Loucy (cell line): ENCODE measurements around the gene TNFAIP3.
"Not testable (repeated sequence)": the region's sequence is repeated elsewhere in the genome, so short reads cannot be mapped to it uniquely, and the experiment has no call there.

Source experiments
- H2AFZ ChIP-seq: fragments of 200-600 bp; sonication (generic); 2 replicates; pipeline ENCODE4 v1.6.0; 2016; ENCODE audit warnings: antibody characterized with exemption, mild to moderate bottlenecking, low read length, moderate library complexity
- H3F3A ChIP-seq: fragments of 200-600 bp; 2 replicates; pipeline ENCODE4 v1.6.0; 2016; ENCODE audit warnings: antibody characterized with exemption, low read depth, mild to moderate bottlenecking
- H3K27me3 ChIP-seq: fragments of 200-600 bp; sonication (generic); 2 replicates; pipeline ENCODE4 v1.6.1; 2014; ENCODE audit warnings: low read length, mild to moderate bottlenecking; ENCODE audit not compliant: insufficient read depth, poor library complexity, severe bottlenecking
- H3K36me3 ChIP-seq: fragments of 200-600 bp; sonication (generic); 2 replicates; pipeline ENCODE4 v1.6.1; 2016; ENCODE audit warnings: low read length; ENCODE audit not compliant: insufficient read depth
- H3K4me1 ChIP-seq: fragments of 200-600 bp; sonication (generic); 2 replicates; pipeline ENCODE4 v1.5.1; 2014; ENCODE audit warnings: low read length, mild to moderate bottlenecking; ENCODE audit not compliant: insufficient read depth, poor library complexity, severe bottlenecking
- H3K4me2 ChIP-seq: fragments of 200-600 bp; sonication (generic); 2 replicates; pipeline ENCODE4 v1.6.0; 2014; ENCODE audit warnings: antibody characterized with exemption, low read length, low read depth, mild to moderate bottlenecking; ENCODE audit not compliant: poor library complexity, severe bottlenecking
- H3K4me3 ChIP-seq: fragments of 200-600 bp; sonication (generic); 2 replicates; pipeline ENCODE4 v1.5.1; 2014; ENCODE audit warnings: low read length, mild to moderate bottlenecking, mixed read lengths; ENCODE audit not compliant: poor library complexity, severe bottlenecking
- H3K79me2 ChIP-seq: fragments of 200-600 bp; sonication (generic); 2 replicates; pipeline ENCODE4 v1.6.1; 2014; ENCODE audit warnings: low read length; ENCODE audit not compliant: insufficient read depth
- H3K9ac ChIP-seq: fragments of 200-600 bp; sonication (generic); 2 replicates; pipeline ENCODE4 v1.6.0; 2014; ENCODE audit warnings: mild to moderate bottlenecking, low read depth, low read length, moderate library complexity; ENCODE audit not compliant: poor library complexity, severe bottlenecking
- H3K9me2 ChIP-seq: fragments of 200-600 bp; sonication (generic); replicated peaks from 2 replicates; pipeline ENCODE4 v1.6.1; 2016; ENCODE audit warnings: low read depth, low read length, mixed read lengths
- H3K9me3 ChIP-seq: fragments of 200-600 bp; sonication (generic); 2 replicates; pipeline ENCODE4 v1.6.1; 2014; ENCODE audit warnings: mild to moderate bottlenecking, antibody characterized with exemption, low read length, low read depth; ENCODE audit not compliant: insufficient read depth
- H4K20me1 ChIP-seq: fragments of 200-600 bp; sonication (generic); 2 replicates; pipeline ENCODE4 v1.6.0; 2014; ENCODE audit warnings: antibody characterized with exemption, low read length, mild to moderate bottlenecking; ENCODE audit not compliant: insufficient read depth, poor library complexity, severe bottlenecking
- CTCF ChIP-seq: fragments of 200-600 bp; sonication (generic); conservative IDR thresholded peaks from 2 replicates; pipeline ENCODE4 v1.5.1; 2014; ENCODE audit warnings: mild to moderate bottlenecking, antibody characterized with exemption, low read length
- EZH2phosphoT487 ChIP-seq: fragments of 200-600 bp; IDR thresholded peaks from 2 replicates; pipeline ENCODE4 v1.6.1; 2018; ENCODE audit warnings: antibody characterized with exemption, mild to moderate bottlenecking, moderate library complexity, borderline replicate concordance

The TNFAIP3 gene

GRCh38 chr6:137840252-137840651, 26.8 kb upstream of the TNFAIP3 start:
- TF ChIP-seq EZH2phosphoT487 (no peak), CTCF (no peak)
- H2AFZ ChIP-seq: no peak overlapping the region
- H3K9me2 ChIP-seq: no peaks in the 10 kb centered on the region
- H3K4me3 ChIP-seq: no peak overlapping the region
- no peak overlapping the region for H3K9ac ChIP-seq
- H3K79me2 ChIP-seq: no peaks in the 10 kb centered on the region
- no peaks in the 10 kb centered on the region for H3K27me3 ChIP-seq
- H3F3A ChIP-seq: no peaks in the 10 kb centered on the region
- no peaks in the 10 kb centered on the region for H4K20me1 ChIP-seq
- peaks cover 13% of the 10 kb centered on the region; the same call in 1 of the 2 replicates for H3K9me3 ChIP-seq
- H3K36me3 ChIP-seq: no peaks in the 10 kb centered on the region
- H3K4me1 ChIP-seq: peaks cover 3% of the 10 kb centered on the region
- H3K4me2 ChIP-seq: no peak overlapping the region

- no peaks in the 10 kb centered on the region for H3K9me2 ChIP-seq
- no peak overlapping the region for H3K4me2 ChIP-seq
- peaks cover 3% of the 10 kb centered on the region for H3K4me1 ChIP-seq
- no peak overlapping the region for H2AFZ ChIP-seq
- peaks cover 13% of the 10 kb centered on the region; the same call in 1 of the 2 replicates for H3K9me3 ChIP-seq
- no peaks in the 10 kb centered on the region for H3K36me3 ChIP-seq
- no peak overlapping the region for H3K9ac ChIP-seq
- no peak for TF ChIP-seq CTCF
- no peak for TF ChIP-seq EZH2phosphoT487
- H3F3A ChIP-seq: no peaks in the 10 kb centered on the region
- no peaks in the 10 kb centered on the region for H3K79me2 ChIP-seq
- H3K4me3 ChIP-seq: no peak overlapping the region
- H3K27me3 ChIP-seq: no peaks in the 10 kb centered on the region
- H4K20me1 ChIP-seq: no peaks in the 10 kb centered on the region
Measured at GRCh38 chr6:137843211-137843610, 23.8 kb upstream of the TNFAIP3 start.

GRCh38 chr6:137844327-137844726, 22.7 kb upstream of the TNFAIP3 start:
- peaks cover 11% of the 10 kb centered on the region for H3K4me1 ChIP-seq
- H4K20me1 ChIP-seq, H3K4me2 ChIP-seq, H3K9me2 ChIP-seq, H3K4me3 ChIP-seq, H3K27me3 ChIP-seq, H3K79me2 ChIP-seq, H2AFZ ChIP-seq, H3K9ac ChIP-seq, H3K36me3 ChIP-seq, H3F3A ChIP-seq: not testable (repeated sequence)
- peaks cover 13% of the 10 kb centered on the region; the same call in 1 of the 2 replicates for H3K9me3 ChIP-seq

- H3F3A ChIP-seq, H4K20me1 ChIP-seq, H3K36me3 ChIP-seq, H3K4me3 ChIP-seq, H3K9ac ChIP-seq, H3K27me3 ChIP-seq, H3K4me2 ChIP-seq, H3K9me2 ChIP-seq, H2AFZ ChIP-seq, H3K79me2 ChIP-seq: not testable (repeated sequence)
- Histone ChIP-seq H3K4me1 (peaks cover 15% of the 10 kb centered on the region), H3K9me3 (peaks cover 13% of the 10 kb centered on the region; the same call in 1 of the 2 replicates)
Measured at GRCh38 chr6:137844773-137845172, 22.3 kb upstream of the TNFAIP3 start.
